NT2/D1 (cell line): ENCODE results near the gene NEO1.

Source experiments
- SUZ12 ChIP-seq: IDR thresholded peaks from 2 replicates; pipeline ENCODE4 v1.6.1; 2011; ENCODE audit not compliant: insufficient read length, insufficient read depth; ENCODE audit errors: extremely low read depth
- YY1 ChIP-seq: IDR thresholded peaks from 2 replicates; pipeline ENCODE4 v1.6.1; 2011; ENCODE audit not compliant: insufficient read length, insufficient read depth

DNA sequence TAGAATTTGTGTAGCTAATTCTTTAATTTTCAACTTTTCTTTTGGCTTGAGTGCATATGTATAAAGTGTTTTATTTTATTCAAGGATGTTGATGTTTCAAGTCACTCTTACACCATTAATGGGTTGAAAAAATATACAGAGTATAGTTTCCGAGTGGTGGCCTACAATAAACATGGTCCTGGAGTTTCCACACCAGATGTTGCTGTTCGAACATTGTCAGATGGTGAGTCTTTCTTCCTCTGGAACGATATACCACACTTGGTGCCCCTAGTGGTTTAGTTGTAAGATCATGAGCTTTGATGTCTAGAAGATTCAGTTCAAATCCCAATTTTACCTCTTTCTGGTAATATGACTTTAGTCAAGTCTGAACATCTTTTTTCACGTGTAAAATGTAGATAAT lies 197.2 kb downstream of the NEO1 start:
- TF ChIP-seq YY1 (no peak), SUZ12 (no peak)
